ENCODE results near the gene C1QA.

GRCh38 chr1:22658385-22659163 lies 22.1 kb downstream of the C1QA start:
- TF ChIP-seq ARNTL (CRISPR knock-in tag; IDR thresholded peaks at IDR 0.05; ENCODE audit: borderline replicate concordance, low read depth) (no peak), PATZ1 (CRISPR knock-in tag; IDR thresholded peaks at IDR 0.05; ENCODE audit: borderline replicate concordance) (no peak), CSRNP3 (CRISPR knock-in tag; IDR thresholded peaks at IDR 0.05) (no peak), ISL1 (CRISPR knock-in tag; IDR thresholded peaks at IDR 0.05) (no peak), CSDC2 (CRISPR knock-in tag; IDR thresholded peaks at IDR 0.05) (no peak), ZC3H10 (CRISPR knock-in tag; IDR thresholded peaks at IDR 0.05) (no peak), ZFP3 (CRISPR knock-in tag; IDR thresholded peaks at IDR 0.05) (no peak), RARB (CRISPR knock-in tag; IDR thresholded peaks at IDR 0.05) (no peak)
- TF ChIP-seq, protein P1, sequence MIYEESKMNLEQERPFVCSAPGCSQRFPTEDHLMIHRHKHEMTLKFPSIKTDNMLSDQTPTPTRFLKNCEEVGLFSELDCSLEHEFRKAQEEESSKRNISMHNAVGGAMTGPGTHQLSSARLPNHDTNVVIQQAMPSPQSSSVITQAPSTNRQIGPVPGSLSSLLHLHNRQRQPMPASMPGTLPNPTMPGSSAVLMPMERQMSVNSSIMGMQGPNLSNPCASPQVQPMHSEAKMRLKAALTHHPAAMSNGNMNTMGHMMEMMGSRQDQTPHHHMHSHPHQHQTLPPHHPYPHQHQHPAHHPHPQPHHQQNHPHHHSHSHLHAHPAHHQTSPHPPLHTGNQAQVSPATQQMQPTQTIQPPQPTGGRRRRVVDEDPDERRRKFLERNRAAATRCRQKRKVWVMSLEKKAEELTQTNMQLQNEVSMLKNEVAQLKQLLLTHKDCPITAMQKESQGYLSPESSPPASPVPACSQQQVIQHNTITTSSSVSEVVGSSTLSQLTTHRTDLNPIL (CRISPR knock-in tag; IDR thresholded peaks at IDR 0.05; ENCODE audit: low read depth) = no peak
- TF ChIP-seq, protein P2, sequence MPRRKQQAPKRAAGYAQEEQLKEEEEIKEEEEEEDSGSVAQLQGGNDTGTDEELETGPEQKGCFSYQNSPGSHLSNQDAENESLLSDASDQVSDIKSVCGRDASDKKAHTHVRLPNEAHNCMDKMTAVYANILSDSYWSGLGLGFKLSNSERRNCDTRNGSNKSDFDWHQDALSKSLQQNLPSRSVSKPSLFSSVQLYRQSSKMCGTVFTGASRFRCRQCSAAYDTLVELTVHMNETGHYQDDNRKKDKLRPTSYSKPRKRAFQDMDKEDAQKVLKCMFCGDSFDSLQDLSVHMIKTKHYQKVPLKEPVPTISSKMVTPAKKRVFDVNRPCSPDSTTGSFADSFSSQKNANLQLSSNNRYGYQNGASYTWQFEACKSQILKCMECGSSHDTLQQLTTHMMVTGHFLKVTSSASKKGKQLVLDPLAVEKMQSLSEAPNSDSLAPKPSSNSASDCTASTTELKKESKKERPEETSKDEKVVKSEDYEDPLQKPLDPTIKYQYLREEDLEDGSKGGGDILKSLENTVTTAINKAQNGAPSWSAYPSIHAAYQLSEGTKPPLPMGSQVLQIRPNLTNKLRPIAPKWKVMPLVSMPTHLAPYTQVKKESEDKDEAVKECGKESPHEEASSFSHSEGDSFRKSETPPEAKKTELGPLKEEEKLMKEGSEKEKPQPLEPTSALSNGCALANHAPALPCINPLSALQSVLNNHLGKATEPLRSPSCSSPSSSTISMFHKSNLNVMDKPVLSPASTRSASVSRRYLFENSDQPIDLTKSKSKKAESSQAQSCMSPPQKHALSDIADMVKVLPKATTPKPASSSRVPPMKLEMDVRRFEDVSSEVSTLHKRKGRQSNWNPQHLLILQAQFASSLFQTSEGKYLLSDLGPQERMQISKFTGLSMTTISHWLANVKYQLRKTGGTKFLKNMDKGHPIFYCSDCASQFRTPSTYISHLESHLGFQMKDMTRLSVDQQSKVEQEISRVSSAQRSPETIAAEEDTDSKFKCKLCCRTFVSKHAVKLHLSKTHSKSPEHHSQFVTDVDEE (CRISPR knock-in tag; IDR thresholded peaks at IDR 0.05) = no peak
- TF ChIP-seq, protein P3, sequence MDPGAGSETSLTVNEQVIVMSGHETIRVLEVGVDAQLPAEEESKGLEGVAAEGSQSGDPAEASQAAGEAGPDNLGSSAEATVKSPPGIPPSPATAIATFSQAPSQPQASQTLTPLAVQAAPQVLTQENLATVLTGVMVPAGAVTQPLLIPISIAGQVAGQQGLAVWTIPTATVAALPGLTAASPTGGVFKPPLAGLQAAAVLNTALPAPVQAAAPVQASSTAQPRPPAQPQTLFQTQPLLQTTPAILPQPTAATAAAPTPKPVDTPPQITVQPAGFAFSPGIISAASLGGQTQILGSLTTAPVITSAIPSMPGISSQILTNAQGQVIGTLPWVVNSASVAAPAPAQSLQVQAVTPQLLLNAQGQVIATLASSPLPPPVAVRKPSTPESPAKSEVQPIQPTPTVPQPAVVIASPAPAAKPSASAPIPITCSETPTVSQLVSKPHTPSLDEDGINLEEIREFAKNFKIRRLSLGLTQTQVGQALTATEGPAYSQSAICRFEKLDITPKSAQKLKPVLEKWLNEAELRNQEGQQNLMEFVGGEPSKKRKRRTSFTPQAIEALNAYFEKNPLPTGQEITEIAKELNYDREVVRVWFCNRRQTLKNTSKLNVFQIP (CRISPR knock-in tag; IDR thresholded peaks at IDR 0.05; ENCODE audit: borderline replicate concordance, low read depth) = no peak
